Mammary epithelial cell (primary cell): ENCODE data around the gene AFAP1L2.

ENCODE experiments used
- CTCF ChIP-seq, 2 donors: IDR thresholded peaks in 1 of 2; conservative IDR thresholded peaks in 1 of 2; 2 replicates each; pipeline ENCODE4 v1.5.1; 2011 to 2012; ENCODE audit warnings: inconsistent platforms in 2 of 2, low read length in 2 of 2, mild to moderate bottlenecking in 2 of 2, control low read depth in 1 of 2, low read depth in 1 of 2; ENCODE audit not compliant: insufficient read depth in 1 of 2; ENCODE audit errors: extremely low read depth in 1 of 2
- EZH2 ChIP-seq: IDR thresholded peaks from 2 replicates; pipeline ENCODE4 v1.6.1; 2012; ENCODE audit warnings: low read length, inconsistent platforms, borderline replicate concordance

DNA sequence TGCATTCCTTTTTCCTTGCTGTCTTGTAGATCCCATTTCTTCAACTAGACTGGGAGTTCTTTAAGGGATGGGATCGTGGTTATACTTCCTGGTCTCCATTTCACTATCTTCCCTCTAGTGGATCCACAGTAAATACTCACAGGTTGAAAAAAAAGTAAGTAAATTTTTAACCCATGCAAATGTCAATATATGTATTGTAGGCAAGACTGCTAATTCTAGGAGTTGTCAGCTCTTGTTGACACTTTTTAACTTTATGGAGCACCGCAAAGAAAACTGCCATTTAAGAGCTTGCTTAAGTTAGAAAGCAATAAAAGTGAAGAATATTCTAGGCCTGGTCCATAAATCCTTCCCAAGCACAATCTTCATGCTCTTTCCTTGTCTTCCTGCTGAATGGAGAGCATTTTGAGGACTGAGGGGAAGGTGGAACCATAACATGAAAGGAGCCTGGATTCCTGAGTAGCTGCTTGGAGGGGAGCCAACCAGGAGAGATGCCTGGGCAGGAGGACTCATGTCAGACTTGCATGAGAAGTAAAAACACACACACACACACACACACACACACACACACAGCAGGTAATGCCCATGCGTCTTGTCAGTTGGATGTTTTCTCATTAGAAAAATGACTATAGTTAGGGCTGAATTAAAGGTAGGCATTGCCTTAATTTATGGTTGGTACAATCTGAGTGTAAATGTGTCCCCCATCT lies 133.1 kb downstream of the AFAP1L2 start:
- no peak for TF ChIP-seq CTCF (conservative IDR thresholded peaks at IDR 0.05 in 1 of 2, IDR thresholded peaks at IDR 0.05 in 1 of 2; ENCODE audit: extremely low read depth in 1 of 2, insufficient read depth in 1 of 2, low read depth in 1 of 2, low read length in 2 of 2)
- no peak for TF ChIP-seq EZH2
